Globus pallidus (tissue), 1 donor: ENCODE data around the gene TLK2.
"Not testable (repeated sequence)": the region's sequence is repeated elsewhere in the genome, so short reads cannot be mapped to it uniquely, and the experiment has no call there.

Source experiments
- DNase-seq: peaks from one replicate; pipeline ENCODE4 v3.0.0-alpha.2; 2015; ENCODE audit warnings: low spot score

TLK2 gene

GRCh38 chr17:62560971-62561370 is 82.3 kb downstream of the TLK2 start:
- DNase-seq = not testable (repeated sequence)

- DNase-seq = no peak
Measured at GRCh38 chr17:62562656-62563055, 84.0 kb downstream of the TLK2 start.

GRCh38 chr17:62565817-62566216 is 87.2 kb downstream of the TLK2 start:
- DNase-seq = no peak

DNA sequence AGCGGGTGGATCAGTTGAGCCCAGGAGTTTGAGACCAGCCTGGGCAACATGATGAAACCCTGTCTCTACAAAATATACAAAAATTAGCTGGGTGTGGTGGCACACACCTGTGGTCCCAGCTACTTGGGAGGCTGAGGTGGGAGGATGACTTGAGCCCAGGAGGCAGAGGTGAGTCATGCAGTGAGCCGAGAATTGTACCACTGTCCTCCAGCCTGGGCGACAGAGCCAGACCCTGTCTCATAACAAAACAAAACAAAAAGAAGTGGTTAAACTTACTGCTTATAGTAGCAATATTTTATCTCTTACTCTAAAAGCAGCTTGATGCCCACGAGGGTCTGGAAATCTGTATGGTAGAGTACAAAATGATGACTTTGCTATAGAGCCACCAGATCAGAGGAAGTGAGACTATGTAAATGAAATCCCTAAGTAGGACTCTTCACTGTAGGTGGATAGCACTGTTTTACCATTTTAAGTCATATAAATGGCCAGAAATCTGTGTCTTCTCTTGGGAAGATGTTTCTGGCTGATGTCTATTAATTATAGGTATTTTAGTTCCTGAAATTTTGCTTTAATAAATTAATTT is 88.5 kb downstream of the TLK2 start:
- no peak for DNase-seq

DNA sequence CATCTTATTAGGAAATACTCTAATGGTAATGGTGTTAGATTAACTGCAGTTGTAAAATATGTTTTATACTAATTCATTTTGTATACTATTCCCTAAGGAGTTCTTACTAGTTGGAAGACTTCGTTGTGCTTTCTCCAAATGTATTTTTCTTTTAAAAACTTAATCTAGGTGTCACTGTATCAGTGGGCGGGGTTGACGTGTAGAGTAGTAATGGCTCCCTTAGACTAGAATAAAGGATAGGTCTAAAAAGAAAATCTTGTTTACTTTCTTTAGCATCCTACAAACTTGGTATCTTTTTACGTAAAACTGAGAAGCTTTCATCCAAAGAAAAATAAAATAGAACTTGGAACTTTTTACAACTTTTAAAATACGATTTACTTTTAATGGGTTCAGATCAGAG is 93.9 kb downstream of the TLK2 start:
- DNase-seq = no peak

- DNase-seq = no peak
Measured at GRCh38 chr17:62572888-62573401, 94.3 kb downstream of the TLK2 start.

GRCh38 chr17:62573480-62574117 is 95.0 kb downstream of the TLK2 start:
- DNase-seq = no peak

GRCh38 chr17:62576382-62576781 is 97.8 kb downstream of the TLK2 start:
- no peak for DNase-seq

- no peak for DNase-seq
Measured at GRCh38 chr17:62578757-62579487, 100.3 kb downstream of the TLK2 start.

GRCh38 chr17:62580947-62581346 is 102.3 kb downstream of the TLK2 start:
- no peak for DNase-seq

GRCh38 chr17:62581764-62582163 is 103.1 kb downstream of the TLK2 start:
- DNase-seq = peak; percentile 4

DNA sequence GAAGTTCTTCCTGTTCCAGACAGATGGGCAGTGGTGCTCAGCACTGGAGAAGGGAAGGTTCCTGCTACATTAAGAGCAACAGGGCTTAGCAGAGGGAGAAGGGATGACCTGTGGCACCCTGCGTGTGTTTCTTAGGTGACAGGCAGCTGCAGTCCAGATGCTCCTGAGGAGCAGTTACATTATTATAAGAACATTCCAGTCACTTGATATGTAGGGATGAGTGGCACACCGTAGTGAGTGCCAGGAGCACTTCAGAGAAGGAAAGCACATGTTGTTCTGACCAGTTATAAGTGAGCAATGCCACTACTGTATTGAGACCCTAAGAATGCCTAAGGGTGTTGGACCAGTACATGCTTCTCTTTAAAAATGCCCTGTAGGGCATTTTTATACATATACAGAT is 108.9 kb downstream of the TLK2 start:
- no peak for DNase-seq

- DNase-seq = no peak
Measured at GRCh38 chr17:62588109-62588508, 109.5 kb downstream of the TLK2 start.

DNA sequence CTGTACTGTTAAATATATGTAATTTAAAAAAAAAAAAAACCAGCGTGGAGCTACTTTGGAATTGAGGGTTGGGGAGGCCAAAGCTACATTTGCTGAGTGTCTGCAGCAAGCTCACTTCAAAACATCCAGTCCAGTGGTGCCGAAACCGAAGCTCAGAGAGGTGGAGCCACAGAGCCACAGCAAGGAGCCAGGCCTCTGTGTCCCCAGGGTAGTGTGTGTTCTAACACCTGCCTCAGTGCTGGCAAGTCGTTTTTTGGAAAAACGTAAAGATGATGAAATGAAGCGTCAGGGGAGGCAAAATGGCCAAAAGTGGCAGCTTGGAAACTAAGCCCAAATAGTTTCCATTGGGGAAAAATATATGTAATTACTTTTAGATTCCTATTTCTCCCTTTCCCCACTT is 112.7 kb downstream of the TLK2 start:
- no peak for DNase-seq

GRCh38 chr17:62591822-62592221 is 113.2 kb downstream of the TLK2 start:
- DNase-seq = not testable (repeated sequence)

GRCh38 chr17:62592341-62593099 is 113.9 kb downstream of the TLK2 start:
- DNase-seq = no peak

DNA sequence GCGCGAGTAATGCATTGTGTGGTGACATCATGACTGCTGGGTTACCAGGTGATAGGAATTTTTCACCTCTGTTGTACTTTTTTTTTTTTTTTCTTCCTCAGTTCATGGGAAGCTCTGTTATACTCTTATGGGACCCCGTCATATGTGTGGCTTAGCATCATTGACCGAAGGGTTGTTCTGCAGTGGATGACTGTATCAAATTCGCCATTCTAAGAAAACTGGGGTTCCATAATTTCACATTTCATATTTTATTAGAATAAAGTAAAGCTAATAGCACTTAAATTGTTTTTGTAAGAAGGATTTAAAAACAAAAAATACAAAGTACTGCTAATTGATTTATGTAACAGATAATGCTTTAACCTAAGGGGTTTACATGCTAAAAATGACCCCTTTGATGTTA is 116.9 kb downstream of the TLK2 start:
- DNase-seq = no peak

DNA sequence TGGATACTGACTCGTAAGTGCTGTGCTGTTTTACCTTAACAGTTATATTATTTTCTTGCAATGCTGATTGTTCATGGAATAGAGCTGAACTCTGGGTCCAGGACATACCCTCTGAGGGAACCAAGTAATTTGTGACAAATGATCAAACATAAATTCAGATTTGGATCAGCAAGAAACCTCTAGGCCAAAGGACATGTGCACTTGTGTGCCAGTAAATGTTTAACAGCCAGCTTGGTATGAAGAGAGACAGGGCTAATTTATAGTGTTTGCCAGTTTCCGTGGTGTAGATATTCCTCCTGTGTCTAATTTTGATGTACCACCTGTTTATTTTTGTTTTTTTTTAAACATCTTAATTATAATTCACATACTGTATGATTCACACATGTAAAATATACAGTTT is 118.0 kb downstream of the TLK2 start:
- no peak for DNase-seq

DNA sequence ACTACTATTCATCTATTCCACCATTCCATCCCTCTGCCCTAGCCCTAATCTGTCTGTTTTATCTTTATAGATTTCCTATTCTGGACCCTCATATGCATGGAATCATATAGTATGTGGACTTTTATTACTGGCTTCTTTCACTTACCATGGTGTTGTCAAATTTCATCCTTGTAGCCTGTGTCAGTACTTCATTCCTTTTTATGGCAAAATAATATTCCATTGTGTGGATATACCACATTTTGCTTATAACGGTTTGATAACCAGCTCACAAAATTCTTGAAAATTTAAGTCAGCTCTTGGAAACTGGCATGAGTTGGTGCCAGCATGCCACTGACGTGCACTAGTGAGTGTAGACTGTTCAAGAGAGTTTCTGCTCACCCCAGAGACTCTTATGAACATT is 118.5 kb downstream of the TLK2 start:
- no peak for DNase-seq

GRCh38 chr17:62597920-62598319 is 119.3 kb downstream of the TLK2 start:
- no peak for DNase-seq

DNA sequence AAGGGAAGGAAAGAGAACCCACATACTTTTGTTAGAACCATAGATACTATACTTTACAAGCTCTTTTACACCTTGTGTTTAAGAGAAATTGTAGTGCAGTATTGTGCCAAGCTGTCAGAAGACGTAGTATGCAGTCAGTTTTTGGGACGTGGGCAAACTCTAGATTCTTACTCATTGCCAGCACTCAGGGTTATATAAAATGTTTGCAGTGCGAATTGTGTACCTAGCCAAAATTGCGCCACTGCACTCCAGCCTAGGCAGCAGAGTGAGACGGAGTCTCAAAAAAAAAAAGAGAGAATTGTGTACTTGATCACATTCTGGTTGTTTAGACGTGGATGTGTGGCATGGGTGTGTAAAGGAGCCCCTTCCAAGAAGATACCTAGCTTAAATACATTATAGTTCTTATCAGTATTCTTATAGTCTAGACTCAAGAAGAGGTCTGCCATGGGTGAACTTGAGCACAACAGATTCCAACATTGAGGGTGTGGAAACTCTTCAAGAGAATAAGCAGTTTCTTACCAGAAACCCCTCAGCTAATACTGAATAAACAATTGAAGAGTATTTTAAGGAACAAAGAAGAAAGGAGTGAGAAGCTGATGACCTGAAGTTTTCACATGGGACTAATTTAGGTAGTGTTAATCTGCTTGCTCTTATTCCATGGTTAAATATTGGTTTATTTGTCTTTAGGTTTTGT is 121.5 kb downstream of the TLK2 start:
- DNase-seq = no peak

DNA sequence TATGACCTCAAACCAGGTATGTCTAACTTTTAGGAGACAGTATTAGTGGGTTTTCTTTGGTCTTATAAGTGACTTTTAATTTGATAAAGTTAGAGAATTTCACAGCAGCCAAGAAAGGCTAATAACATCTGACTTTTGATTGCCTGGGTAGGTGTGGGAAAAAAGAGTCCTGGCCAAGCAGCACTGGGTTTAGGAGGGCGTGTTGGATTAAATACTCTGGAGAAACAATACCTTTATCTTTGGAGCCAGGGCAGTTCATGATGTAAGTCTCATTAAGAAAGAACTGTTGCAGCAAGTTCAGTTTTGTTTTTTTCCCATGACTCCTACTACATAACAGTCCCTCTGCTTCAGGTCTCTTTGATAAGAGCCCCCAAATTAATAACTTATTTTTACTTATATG is 122.2 kb downstream of the TLK2 start:
- DNase-seq = no peak
